ENCODE measurements around the gene CREG2. TPM values are rescaled to one million over a fixed set of nuclear protein-coding genes. Genes with fewer than 3 reads are reported as not detected.

CREG2 gene
- total RNA-seq, 1 donor from 2014 or later: 9.8 TPM

Small RNA genes lying within 50 kb of the gene (small RNA-seq; reads per million reads assigned to genes)
- gene MIR5696: not detected

Other genes starting within 250 kb of the CREG2 start
- 6.1 TPM for gene TBC1D8, start 236.1 kb downstream of the CREG2 start, total RNA-seq
- 14.3 TPM for gene CNOT11, start 134.6 kb downstream of the CREG2 start, total RNA-seq
- 45.2 TPM for gene RNF149, start 78.8 kb downstream of the CREG2 start, total RNA-seq
- 0.41 TPM for gene RFX8, start 87.6 kb upstream of the CREG2 start, total RNA-seq